ENCODE measurements around the gene TSPAN15. TPM values are rescaled to one million over a fixed set of nuclear protein-coding genes. Genes with fewer than 3 reads are reported as not detected.

Gene TSPAN15
- 1.4 TPM for polyA plus RNA-seq (2013, experiment 1 of 2; ENCODE audit: insufficient read length)
- 0.88 TPM for polyA plus RNA-seq (2013, experiment 2 of 2; ENCODE audit: insufficient read length)

- peak; percentile 67 for DNase-seq
Observed at GRCh38 chr10:69451209-69451783, at the start of gene TSPAN15. TSPAN15 (plus strand) TSS chr10:69451465; CDS start chr10:69451595, 130 bp downstream.

GRCh38 chr10:69402386-69402785, 48.9 kb upstream of the TSPAN15 start:
- no peak for DNase-seq

GRCh38 chr10:69403066-69403465, 48.2 kb upstream of the TSPAN15 start:
- DNase-seq: no peak

- peak; percentile 39 for DNase-seq
Observed at GRCh38 chr10:69403519-69403918, 47.7 kb upstream of the TSPAN15 start.

- DNase-seq: no peak
Observed at GRCh38 chr10:69404786-69405185, 46.5 kb upstream of the TSPAN15 start.

GRCh38 chr10:69405221-69405620, 46.0 kb upstream of the TSPAN15 start:
- no peak for DNase-seq

- DNase-seq: no peak
Observed at GRCh38 chr10:69406302-69406811, 44.9 kb upstream of the TSPAN15 start.

GRCh38 chr10:69406816-69407580, 44.3 kb upstream of the TSPAN15 start:
- no peak for DNase-seq

- DNase-seq: no peak
Observed at GRCh38 chr10:69407621-69408301, 43.5 kb upstream of the TSPAN15 start.

- peak; percentile 94 for DNase-seq
Observed at GRCh38 chr10:69408318-69409175, 42.7 kb upstream of the TSPAN15 start.

GRCh38 chr10:69409176-69409495, 42.1 kb upstream of the TSPAN15 start:
- DNase-seq: no peak

- no peak for DNase-seq
Observed at GRCh38 chr10:69409968-69410367, 41.3 kb upstream of the TSPAN15 start.

- no peak for DNase-seq
Observed at GRCh38 chr10:69410487-69410886, 40.8 kb upstream of the TSPAN15 start.

- DNase-seq: no peak
Observed at GRCh38 chr10:69411476-69411875, 39.8 kb upstream of the TSPAN15 start.

- no peak for DNase-seq
Observed at GRCh38 chr10:69412232-69412790, 39.0 kb upstream of the TSPAN15 start.

- DNase-seq: peak; percentile 67
Observed at GRCh38 chr10:69413221-69413865, 37.9 kb upstream of the TSPAN15 start.

- DNase-seq: no peak
Observed at GRCh38 chr10:69414036-69415018, 36.9 kb upstream of the TSPAN15 start.

- DNase-seq: no peak
Observed at GRCh38 chr10:69415049-69415448, 36.2 kb upstream of the TSPAN15 start.

- no peak for DNase-seq
Observed at GRCh38 chr10:69415951-69416350, 35.3 kb upstream of the TSPAN15 start.

- no peak for DNase-seq
Observed at GRCh38 chr10:69416695-69417094, 34.6 kb upstream of the TSPAN15 start, which contains the start of gene TACR2. TACR2 (minus strand) TSS chr10:69416918; CDS start chr10:69416323, 595 bp downstream.
